NT2/D1 (cell line): ENCODE data around the gene LCE1E.

Experiments used
- YY1 ChIP-seq: IDR thresholded peaks from 2 replicates; pipeline ENCODE4 v1.6.1; 2011; ENCODE audit not compliant: insufficient read length, insufficient read depth
- ZNF274 ChIP-seq: IDR thresholded peaks from 2 replicates; pipeline ENCODE4 v1.6.1; 2011; ENCODE audit warnings: mild to moderate bottlenecking, low read depth, low read length

DNA sequence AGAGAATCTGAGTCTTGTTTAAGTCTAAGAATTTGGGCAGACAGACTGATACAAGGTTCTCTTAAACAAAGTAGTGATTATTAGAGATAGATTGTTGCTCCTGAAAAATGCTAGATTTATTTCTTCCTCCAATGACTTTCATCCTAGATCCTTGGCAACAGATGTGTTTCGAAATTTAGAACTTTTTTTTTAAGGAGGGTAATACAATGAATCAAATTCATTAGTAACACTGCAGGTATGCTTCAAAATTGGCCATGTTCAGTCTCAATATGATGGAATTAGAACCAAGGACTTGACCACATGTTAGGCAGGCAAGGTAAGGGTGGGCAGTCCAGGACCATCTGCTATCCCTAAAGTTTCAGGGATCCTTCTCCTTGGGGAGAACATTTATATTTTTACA lies 15.6 kb upstream of the LCE1E start:
- TF ChIP-seq YY1 (no peak), ZNF274 (no peak)
